ENCODE data around the gene RASA4. TPM values are rescaled to one million over a fixed set of nuclear protein-coding genes. Genes with fewer than 3 reads are reported as not detected.
"Not testable (repeated sequence)": the region's sequence is repeated elsewhere in the genome, so short reads cannot be mapped to it uniquely, and the experiment has no call there.

Gene RASA4
- total RNA-seq, 1 experiment from 2014 or later, result 7.1 TPM

DNA sequence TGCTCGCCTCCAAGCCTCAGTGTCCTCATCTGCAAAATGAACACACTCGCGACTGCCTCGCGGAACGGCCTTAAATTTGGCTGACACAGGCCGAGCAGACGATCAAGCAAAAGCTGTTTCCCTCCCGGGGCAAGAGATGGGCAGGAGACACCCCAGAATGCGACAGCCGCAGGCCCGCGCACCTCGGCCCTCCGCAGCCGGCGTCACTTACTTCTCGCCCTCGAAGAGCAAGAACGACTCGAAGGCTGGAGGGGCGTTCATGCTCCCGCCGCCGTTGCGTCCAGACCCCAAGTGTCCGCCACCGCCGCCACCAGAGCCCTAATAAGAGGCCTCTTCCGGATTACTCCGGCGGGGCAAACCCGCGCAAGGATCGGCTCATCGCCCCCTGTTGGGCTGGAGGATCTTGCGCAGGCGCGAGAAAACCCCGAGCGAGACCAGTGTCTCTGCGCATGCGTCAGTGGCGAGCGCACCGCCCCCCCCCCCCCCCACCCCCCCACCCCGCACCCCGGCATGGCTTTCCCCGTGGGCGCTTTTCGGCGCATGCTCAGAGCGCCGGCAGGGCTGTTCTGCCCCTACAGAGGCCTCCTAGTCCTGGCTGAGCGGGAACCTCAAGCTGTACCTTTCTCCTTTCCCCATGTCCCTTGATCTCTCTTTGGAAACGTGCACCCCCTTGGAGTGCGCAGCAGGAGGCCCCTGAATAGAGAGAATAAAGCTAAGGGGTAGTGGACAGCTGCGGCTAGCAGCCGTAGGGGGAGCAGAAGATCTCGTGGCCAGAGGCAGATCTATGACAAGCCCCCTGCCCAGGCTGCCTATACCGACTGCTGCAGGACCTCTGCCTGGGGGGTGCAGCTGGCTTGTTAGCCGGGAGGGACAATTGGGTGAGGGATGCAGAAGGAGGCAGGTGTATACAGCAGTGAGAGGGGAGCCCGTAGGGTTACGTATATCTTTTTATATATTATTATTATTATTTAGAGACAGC, 44.0 kb downstream of the RASA4 start, which contains the start of gene POLR2J3:
POLR2J3 (minus strand) TSS at position 323 of the 979 bp plus-strand sequence; CDS start at position 261, 62 bp downstream.
- POLR2A ChIA-PET; H3K9me3 ChIP-seq (ENCODE audit: control insufficient read depth, insufficient read depth, low read depth, low read length); intact Hi-C loops (cut with micrococcal nuclease; ENCODE audit: unreplicated experiment); CTCF ChIA-PET; H3K4me1 ChIP-seq (ENCODE audit: control insufficient read depth, insufficient read depth, low read length); BruUV-seq (replicated peaks); in situ Hi-C loops (cut with HindIII; ENCODE audit: low pct_unique_long_range_greater_than_20kb, low sequenced_read_pairs); H3K27me3 ChIP-seq (ENCODE audit: control insufficient read depth, insufficient read depth, low read length); H3K36me3 ChIP-seq (ENCODE audit: control insufficient read depth, insufficient read depth, low read length): not testable (repeated sequence)
- Histone ChIP-seq H3K4me3 (ENCODE audit: low read depth in 2 of 2, low read length in 2 of 2) (peak within 1 kb of the TSS; percentile 53 to 74), H3K27ac (ENCODE audit: low read length) (peak within 1 kb of the TSS; percentile 74; the same call in 1 of the 2 replicates)
- TF ChIP-seq, protein P1, sequence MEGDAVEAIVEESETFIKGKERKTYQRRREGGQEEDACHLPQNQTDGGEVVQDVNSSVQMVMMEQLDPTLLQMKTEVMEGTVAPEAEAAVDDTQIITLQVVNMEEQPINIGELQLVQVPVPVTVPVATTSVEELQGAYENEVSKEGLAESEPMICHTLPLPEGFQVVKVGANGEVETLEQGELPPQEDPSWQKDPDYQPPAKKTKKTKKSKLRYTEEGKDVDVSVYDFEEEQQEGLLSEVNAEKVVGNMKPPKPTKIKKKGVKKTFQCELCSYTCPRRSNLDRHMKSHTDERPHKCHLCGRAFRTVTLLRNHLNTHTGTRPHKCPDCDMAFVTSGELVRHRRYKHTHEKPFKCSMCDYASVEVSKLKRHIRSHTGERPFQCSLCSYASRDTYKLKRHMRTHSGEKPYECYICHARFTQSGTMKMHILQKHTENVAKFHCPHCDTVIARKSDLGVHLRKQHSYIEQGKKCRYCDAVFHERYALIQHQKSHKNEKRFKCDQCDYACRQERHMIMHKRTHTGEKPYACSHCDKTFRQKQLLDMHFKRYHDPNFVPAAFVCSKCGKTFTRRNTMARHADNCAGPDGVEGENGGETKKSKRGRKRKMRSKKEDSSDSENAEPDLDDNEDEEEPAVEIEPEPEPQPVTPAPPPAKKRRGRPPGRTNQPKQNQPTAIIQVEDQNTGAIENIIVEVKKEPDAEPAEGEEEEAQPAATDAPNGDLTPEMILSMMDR (IDR thresholded peaks at IDR 0.05), result peak; percentile 63
- TF ChIP-seq POLR2AphosphoS5 (IDR thresholded peaks at IDR 0.05; ENCODE audit: low read depth, low read length), result peak; percentile 45; the same call in 1 of the 2 replicates
- ATAC-seq (peak; percentile 97), DNase-seq (ENCODE audit: low read depth, low spot score) (peak; percentile 62)

DNA sequence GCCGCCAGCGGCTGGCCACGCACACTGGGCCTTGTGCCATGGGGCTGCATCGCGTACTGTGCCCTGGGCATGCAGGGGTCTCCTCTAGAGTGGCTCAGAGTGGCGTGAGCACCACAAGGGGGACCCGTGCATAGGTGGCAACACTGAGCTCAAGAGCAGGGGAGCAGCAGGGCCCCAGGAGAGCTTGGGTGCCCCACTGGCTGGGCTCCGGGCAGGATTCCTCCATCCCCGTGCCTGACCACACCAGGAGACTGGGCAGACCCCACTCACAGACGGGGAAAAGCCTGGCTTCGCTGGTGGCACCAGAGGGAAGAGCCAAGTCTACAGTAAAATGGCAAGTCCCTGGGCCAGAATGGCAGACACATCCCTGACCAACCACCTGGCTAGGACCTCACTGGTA, 47.9 kb downstream of the RASA4 start:
- H3K9me3 ChIP-seq (ENCODE audit: control insufficient read depth, insufficient read depth, low read depth, low read length); H3K4me3 ChIP-seq (ENCODE audit: low read depth in 2 of 2, low read length in 2 of 2); BruUV-seq (replicated peaks); H3K27ac ChIP-seq (ENCODE audit: low read length); in situ Hi-C loops (cut with HindIII; ENCODE audit: low pct_unique_long_range_greater_than_20kb, low sequenced_read_pairs); H3K27me3 ChIP-seq (ENCODE audit: control insufficient read depth, insufficient read depth, low read length); H3K36me3 ChIP-seq (ENCODE audit: control insufficient read depth, insufficient read depth, low read length); intact Hi-C loops (cut with micrococcal nuclease; ENCODE audit: unreplicated experiment); CTCF ChIA-PET; POLR2A ChIA-PET; H3K4me1 ChIP-seq (ENCODE audit: control insufficient read depth, insufficient read depth, low read length); ATAC-seq; DNase-seq (ENCODE audit: low read depth, low spot score): not testable (repeated sequence)

DNA sequence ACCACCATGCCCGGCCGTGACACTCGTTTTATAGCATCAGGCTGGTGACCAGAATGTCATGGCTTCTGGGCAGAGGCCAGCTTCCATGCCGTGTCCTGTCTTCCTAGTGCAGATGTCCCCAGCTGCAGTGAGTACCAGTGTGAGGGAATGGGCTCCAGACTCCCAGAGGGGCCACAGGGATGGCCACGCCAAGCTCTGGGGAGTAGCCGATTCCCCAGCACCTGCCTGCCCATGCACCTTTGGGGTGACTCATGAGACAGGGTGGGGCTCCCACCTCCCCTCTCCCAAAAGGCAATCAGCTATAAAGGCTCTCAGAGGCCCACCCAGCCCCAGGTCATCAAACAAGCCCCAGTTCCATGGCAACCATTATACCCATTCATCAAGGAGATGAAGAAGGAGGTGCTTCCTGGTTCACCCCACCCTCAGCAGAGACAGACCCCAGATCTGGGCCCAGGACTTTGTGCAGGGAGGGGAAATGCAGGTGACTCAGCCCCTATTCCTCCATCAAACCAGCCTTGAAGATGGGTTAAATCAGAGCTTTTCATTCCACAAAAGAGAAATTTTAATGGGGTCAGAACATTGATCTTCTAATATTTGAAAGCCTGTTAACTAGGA, 65.6 kb downstream of the RASA4 start, which contains the start of gene SPDYE2:
SPDYE2 (plus strand) TSS at position 419 of the 615 bp plus-strand sequence. CDS start 2,030 bp downstream, outside the sequence.
- H3K27me3 ChIP-seq (ENCODE audit: control insufficient read depth, insufficient read depth, low read length); H3K4me3 ChIP-seq (ENCODE audit: low read depth in 2 of 2, low read length in 2 of 2); H3K9me3 ChIP-seq (ENCODE audit: control insufficient read depth, insufficient read depth, low read depth, low read length); DNase-seq (ENCODE audit: low read depth, low spot score); H3K27ac ChIP-seq (ENCODE audit: low read length); CTCF ChIA-PET; in situ Hi-C loops (cut with HindIII; ENCODE audit: low pct_unique_long_range_greater_than_20kb, low sequenced_read_pairs); BruUV-seq (replicated peaks); intact Hi-C loops (cut with micrococcal nuclease; ENCODE audit: unreplicated experiment); H3K36me3 ChIP-seq (ENCODE audit: control insufficient read depth, insufficient read depth, low read length); H3K4me1 ChIP-seq (ENCODE audit: control insufficient read depth, insufficient read depth, low read length); POLR2A ChIA-PET; ATAC-seq: not testable (repeated sequence)

DNA sequence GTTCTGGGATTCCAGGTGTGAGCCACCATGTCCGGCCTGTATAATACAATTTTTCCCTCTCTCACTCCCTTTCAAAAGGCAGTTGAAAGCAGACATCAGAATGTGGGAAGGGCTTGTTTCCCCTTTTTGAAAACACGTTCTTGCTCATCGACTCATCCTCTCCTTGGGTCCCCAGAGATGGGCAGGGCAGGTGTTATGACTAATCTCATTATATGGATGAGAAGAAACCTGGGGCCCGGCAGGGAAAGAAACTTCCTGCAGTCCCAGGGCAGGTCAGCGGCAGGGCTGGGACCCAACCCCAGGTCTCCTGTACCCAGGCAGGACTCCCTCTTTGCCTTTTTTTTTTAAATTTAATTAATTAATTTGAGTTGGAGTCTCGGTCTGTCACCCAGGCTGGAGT, 70.2 kb downstream of the RASA4 start:
- H3K4me1 ChIP-seq (ENCODE audit: control insufficient read depth, insufficient read depth, low read length); POLR2A ChIA-PET; ATAC-seq; in situ Hi-C loops (cut with HindIII; ENCODE audit: low pct_unique_long_range_greater_than_20kb, low sequenced_read_pairs); DNase-seq (ENCODE audit: low read depth, low spot score); H3K27me3 ChIP-seq (ENCODE audit: control insufficient read depth, insufficient read depth, low read length); H3K9me3 ChIP-seq (ENCODE audit: control insufficient read depth, insufficient read depth, low read depth, low read length); H3K36me3 ChIP-seq (ENCODE audit: control insufficient read depth, insufficient read depth, low read length); intact Hi-C loops (cut with micrococcal nuclease; ENCODE audit: unreplicated experiment); H3K4me3 ChIP-seq (ENCODE audit: low read depth in 2 of 2, low read length in 2 of 2); CTCF ChIA-PET; H3K27ac ChIP-seq (ENCODE audit: low read length): not testable (repeated sequence)
- TSS peak; percentile 36 for BruUV-seq (replicated peaks)

DNA sequence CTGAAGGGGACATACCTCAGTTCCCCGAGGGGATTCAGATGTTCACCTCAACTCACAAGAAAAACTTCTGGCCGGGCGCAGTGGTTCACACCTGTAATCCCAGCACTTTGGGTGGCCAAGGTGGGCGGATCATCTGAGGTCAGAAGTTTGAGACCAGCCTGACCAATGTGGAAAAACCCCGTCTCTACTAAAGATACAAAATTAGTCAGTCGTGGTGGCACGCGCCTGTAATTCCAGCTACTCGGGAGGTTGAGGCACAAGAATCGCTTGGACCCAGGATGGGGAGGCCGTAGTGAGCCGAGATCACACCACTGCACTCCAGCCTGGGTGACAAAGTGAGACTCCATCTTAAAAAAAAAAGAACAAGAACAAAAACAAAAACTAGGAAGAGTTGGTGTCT, 71.3 kb downstream of the RASA4 start:
- H3K27ac ChIP-seq (ENCODE audit: low read length); H3K9me3 ChIP-seq (ENCODE audit: control insufficient read depth, insufficient read depth, low read depth, low read length); POLR2A ChIA-PET; H3K4me3 ChIP-seq (ENCODE audit: low read depth in 2 of 2, low read length in 2 of 2); in situ Hi-C loops (cut with HindIII; ENCODE audit: low pct_unique_long_range_greater_than_20kb, low sequenced_read_pairs); BruUV-seq (replicated peaks); ATAC-seq; H3K4me1 ChIP-seq (ENCODE audit: control insufficient read depth, insufficient read depth, low read length); CTCF ChIA-PET; H3K27me3 ChIP-seq (ENCODE audit: control insufficient read depth, insufficient read depth, low read length); DNase-seq (ENCODE audit: low read depth, low spot score); H3K36me3 ChIP-seq (ENCODE audit: control insufficient read depth, insufficient read depth, low read length); intact Hi-C loops (cut with micrococcal nuclease; ENCODE audit: unreplicated experiment): not testable (repeated sequence)

DNA sequence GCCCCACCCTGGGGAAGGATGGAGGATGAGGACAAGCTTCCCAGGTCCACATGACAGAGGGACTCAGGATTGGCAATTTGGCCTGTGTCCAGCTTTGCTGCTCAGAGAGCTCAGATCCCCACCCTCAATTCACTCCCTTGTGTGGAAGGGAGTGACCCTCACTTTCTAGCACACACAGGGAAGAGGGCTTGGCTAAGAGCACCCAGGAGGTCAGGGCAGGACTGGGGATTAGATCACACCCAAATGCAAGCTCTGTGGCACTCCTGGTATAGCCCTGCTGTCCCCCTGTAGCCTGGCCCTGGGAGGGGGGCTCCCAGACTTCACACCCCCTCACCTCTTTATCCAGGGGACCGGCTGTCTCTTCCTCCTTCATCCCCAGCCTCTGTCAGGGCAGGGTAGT, 72.2 kb downstream of the RASA4 start:
- H3K27me3 ChIP-seq (ENCODE audit: control insufficient read depth, insufficient read depth, low read length); H3K4me3 ChIP-seq (ENCODE audit: low read depth in 2 of 2, low read length in 2 of 2); H3K4me1 ChIP-seq (ENCODE audit: control insufficient read depth, insufficient read depth, low read length); intact Hi-C loops (cut with micrococcal nuclease; ENCODE audit: unreplicated experiment); BruUV-seq (replicated peaks); DNase-seq (ENCODE audit: low read depth, low spot score); H3K9me3 ChIP-seq (ENCODE audit: control insufficient read depth, insufficient read depth, low read depth, low read length); POLR2A ChIA-PET; ATAC-seq; CTCF ChIA-PET; H3K27ac ChIP-seq (ENCODE audit: low read length); in situ Hi-C loops (cut with HindIII; ENCODE audit: low pct_unique_long_range_greater_than_20kb, low sequenced_read_pairs); H3K36me3 ChIP-seq (ENCODE audit: control insufficient read depth, insufficient read depth, low read length): not testable (repeated sequence)
